AG09319 (cell line): ENCODE measurements around the gene CDC42SE2.

ENCODE experiments used
- DNase-seq: peaks from one replicate; pipeline ENCODE4 v3.0.0-alpha.2; 2010; ENCODE audit warnings: low read depth; ENCODE audit errors: extremely low read depth
- CTCF ChIP-seq: IDR thresholded peaks from 2 replicates; pipeline ENCODE4 v1.5.1; 2011; ENCODE audit warnings: low read depth, mild to moderate bottlenecking, inconsistent platforms, low read length, moderate library complexity

Gene CDC42SE2

GRCh38 chr5:131229623-131230022 is 34.2 kb upstream of the CDC42SE2 start:
- TF ChIP-seq CTCF: no peak
- no peak for DNase-seq

GRCh38 chr5:131230406-131230805 is 33.4 kb upstream of the CDC42SE2 start:
- no peak for DNase-seq
- TF ChIP-seq CTCF: no peak

- no peak for TF ChIP-seq CTCF
- no peak for DNase-seq
These were observed 24.2 kb upstream of the CDC42SE2 start for GRCh38 chr5:131239686-131240085.

- no peak for TF ChIP-seq CTCF
- no peak for DNase-seq
These were observed 21.1 kb upstream of the CDC42SE2 start for GRCh38 chr5:131242728-131243255.

- TF ChIP-seq CTCF: no peak
- DNase-seq: no peak
These were observed 18.5 kb upstream of the CDC42SE2 start for GRCh38 chr5:131245312-131245711.

GRCh38 chr5:131245948-131246347 is 17.9 kb upstream of the CDC42SE2 start:
- no peak for TF ChIP-seq CTCF
- no peak for DNase-seq

GRCh38 chr5:131246504-131246903 is 17.3 kb upstream of the CDC42SE2 start:
- TF ChIP-seq CTCF: no peak
- no peak for DNase-seq
